ENCODE measurements around the gene SLC30A4.

SLC30A4 gene

DNA sequence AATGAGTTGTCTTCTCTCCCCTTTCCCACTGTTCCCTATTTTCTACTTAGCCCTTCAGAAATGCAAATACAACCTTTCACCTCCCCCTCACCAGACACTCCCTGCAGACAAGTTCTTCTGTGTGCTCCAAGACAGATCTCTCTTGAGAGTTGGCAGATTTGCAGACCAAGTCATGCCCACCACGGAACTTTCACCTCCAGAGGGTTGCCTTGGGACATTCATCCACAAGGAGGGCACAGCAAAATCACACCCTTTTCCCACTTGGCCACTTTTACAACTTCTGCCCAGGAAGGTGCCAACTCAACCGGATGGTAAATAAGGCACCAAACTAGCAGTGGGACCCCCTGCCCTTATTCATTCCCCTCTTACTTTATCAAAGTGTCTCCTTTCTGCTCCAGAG, 53.5 kb downstream of the SLC30A4 start:
- Histone ChIP-seq H3K36me3 (ENCODE audit: insufficient read depth, low read length) (no peaks in the 10 kb centered on the region), H3K4me3 (ENCODE audit: low read length) (no peak overlapping the region), H3K4me2 (ENCODE audit: low read length) (no peak overlapping the region), H3K9ac (ENCODE audit: low read depth, low read length) (no peak overlapping the region), H3K4me1 (ENCODE audit: control insufficient read depth, insufficient read depth, low read length) (no peaks in the 10 kb centered on the region), H3K9me3 (replicated peaks; ENCODE audit: low read length) (no peaks in the 10 kb centered on the region), H3K27me3 (ENCODE audit: control insufficient read depth, insufficient read depth, low read length) (peaks cover 17% of the 10 kb centered on the region)

- no peak overlapping the region for H3K9ac ChIP-seq (ENCODE audit: low read depth, low read length)
- H3K4me3 ChIP-seq (ENCODE audit: low read length), result no peak overlapping the region
- no peaks in the 10 kb centered on the region for H3K9me3 ChIP-seq (replicated peaks; ENCODE audit: low read length)
- no peak overlapping the region for H3K4me2 ChIP-seq (ENCODE audit: low read length)
- no peaks in the 10 kb centered on the region for H3K36me3 ChIP-seq (ENCODE audit: insufficient read depth, low read length)
- H3K27me3 ChIP-seq (ENCODE audit: control insufficient read depth, insufficient read depth, low read length), result peaks cover 17% of the 10 kb centered on the region
- H3K4me1 ChIP-seq (ENCODE audit: control insufficient read depth, insufficient read depth, low read length), result no peaks in the 10 kb centered on the region
Measured at GRCh38 chr15:45468294-45468693, 54.3 kb downstream of the SLC30A4 start.

DNA sequence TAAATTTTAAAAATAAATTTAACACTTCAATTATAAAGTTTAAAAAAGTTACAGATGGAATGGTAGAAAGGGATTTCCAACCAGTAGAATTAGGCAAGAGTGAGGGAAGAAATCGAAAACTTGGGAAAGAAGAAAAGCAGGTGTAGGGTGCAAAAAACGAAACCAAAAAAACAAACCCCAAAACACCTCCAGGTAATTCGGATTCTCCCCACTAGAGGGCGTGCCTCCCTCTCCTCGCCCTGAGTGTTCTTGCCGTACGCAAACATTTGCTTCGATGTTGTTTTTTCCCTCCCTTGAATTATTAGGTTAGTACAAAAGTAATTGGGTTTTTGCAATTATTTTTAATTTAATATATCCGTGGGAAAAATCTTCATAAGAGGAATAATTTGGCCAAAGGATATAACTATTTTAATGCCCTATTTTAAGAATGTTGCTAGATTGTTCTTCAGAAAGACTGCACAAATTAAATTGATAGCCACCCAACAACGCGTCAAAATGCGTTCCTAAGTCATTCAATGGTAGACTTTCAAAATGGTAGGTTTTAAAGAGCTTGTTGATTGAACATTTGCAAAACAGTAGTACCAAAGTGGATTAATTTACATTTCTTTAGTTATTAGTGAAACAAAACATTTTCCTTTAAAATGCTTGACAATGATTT, 63.7 kb downstream of the SLC30A4 start:
- Histone ChIP-seq H3K4me3 (ENCODE audit: low read length) (peak overlapping the region; percentile 71), H3K9me3 (replicated peaks; ENCODE audit: low read length) (no peaks in the 10 kb centered on the region), H3K9ac (ENCODE audit: low read depth, low read length) (peak overlapping the region; percentile 83), H3K36me3 (ENCODE audit: insufficient read depth, low read length) (no peaks in the 10 kb centered on the region), H3K27me3 (ENCODE audit: control insufficient read depth, insufficient read depth, low read length) (no peaks in the 10 kb centered on the region), H3K4me2 (ENCODE audit: low read length) (peak overlapping the region; percentile 99), H3K4me1 (ENCODE audit: control insufficient read depth, insufficient read depth, low read length) (peaks cover 26% of the 10 kb centered on the region)

GRCh38 chr15:45457641-45458539, 64.7 kb downstream of the SLC30A4 start:
- peaks cover 26% of the 10 kb centered on the region for H3K4me1 ChIP-seq (ENCODE audit: control insufficient read depth, insufficient read depth, low read length)
- peak overlapping the region; percentile 71 for H3K4me3 ChIP-seq (ENCODE audit: low read length)
- H3K9ac ChIP-seq (ENCODE audit: low read depth, low read length), result peak overlapping the region; percentile 83
- H3K36me3 ChIP-seq (ENCODE audit: insufficient read depth, low read length), result no peaks in the 10 kb centered on the region
- peak overlapping the region; percentile 99 for H3K4me2 ChIP-seq (ENCODE audit: low read length)
- H3K9me3 ChIP-seq (replicated peaks; ENCODE audit: low read length), result no peaks in the 10 kb centered on the region
- no peaks in the 10 kb centered on the region for H3K27me3 ChIP-seq (ENCODE audit: control insufficient read depth, insufficient read depth, low read length)

GRCh38 chr15:45457220-45457619, 65.3 kb downstream of the SLC30A4 start:
- peak overlapping the region; percentile 61 for H3K9ac ChIP-seq (ENCODE audit: low read depth, low read length)
- H3K9me3 ChIP-seq (replicated peaks; ENCODE audit: low read length), result no peaks in the 10 kb centered on the region
- no peaks in the 10 kb centered on the region for H3K36me3 ChIP-seq (ENCODE audit: insufficient read depth, low read length)
- no peaks in the 10 kb centered on the region for H3K27me3 ChIP-seq (ENCODE audit: control insufficient read depth, insufficient read depth, low read length)
- H3K4me2 ChIP-seq (ENCODE audit: low read length), result peak overlapping the region; percentile 23
- H3K4me3 ChIP-seq (ENCODE audit: low read length), result no peak overlapping the region
- H3K4me1 ChIP-seq (ENCODE audit: control insufficient read depth, insufficient read depth, low read length), result peaks cover 26% of the 10 kb centered on the region

GRCh38 chr15:45456212-45457106, 66.1 kb downstream of the SLC30A4 start:
- H3K4me3 ChIP-seq (ENCODE audit: low read length), result no peak overlapping the region
- peak overlapping the region; percentile 61 for H3K9ac ChIP-seq (ENCODE audit: low read depth, low read length)
- peaks cover 26% of the 10 kb centered on the region for H3K4me1 ChIP-seq (ENCODE audit: control insufficient read depth, insufficient read depth, low read length)
- peak overlapping the region; percentile 23 for H3K4me2 ChIP-seq (ENCODE audit: low read length)
- H3K27me3 ChIP-seq (ENCODE audit: control insufficient read depth, insufficient read depth, low read length), result no peaks in the 10 kb centered on the region
- no peaks in the 10 kb centered on the region for H3K9me3 ChIP-seq (replicated peaks; ENCODE audit: low read length)
- no peaks in the 10 kb centered on the region for H3K36me3 ChIP-seq (ENCODE audit: insufficient read depth, low read length)

DNA sequence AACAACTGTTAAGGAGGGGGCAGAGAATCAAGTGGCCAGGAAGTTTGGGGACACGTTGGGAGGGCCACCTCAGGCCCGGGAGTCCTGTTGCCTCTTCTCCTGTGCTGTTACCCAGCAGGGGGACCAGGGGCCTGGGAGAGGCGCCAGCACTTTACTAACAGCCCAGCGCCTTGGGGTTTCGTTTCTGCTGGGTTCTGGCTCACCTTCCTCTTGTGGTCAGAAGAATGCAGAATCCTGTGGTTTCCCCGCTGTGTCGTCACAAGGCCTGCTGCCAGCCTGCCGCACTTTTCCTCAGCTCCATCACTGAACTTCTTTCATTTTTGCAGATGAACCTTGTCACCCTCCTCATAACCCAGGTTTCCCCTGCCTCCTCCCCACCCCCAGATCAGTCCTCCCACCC, 67.7 kb downstream of the SLC30A4 start:
- Histone ChIP-seq H3K9me3 (replicated peaks; ENCODE audit: low read length) (no peaks in the 10 kb centered on the region), H3K4me2 (ENCODE audit: low read length) (peak overlapping the region; percentile 72), H3K4me3 (ENCODE audit: low read length) (peak overlapping the region; percentile 29), H3K9ac (ENCODE audit: low read depth, low read length) (peak overlapping the region; percentile 54), H3K27me3 (ENCODE audit: control insufficient read depth, insufficient read depth, low read length) (no peaks in the 10 kb centered on the region), H3K4me1 (ENCODE audit: control insufficient read depth, insufficient read depth, low read length) (peaks cover 26% of the 10 kb centered on the region), H3K36me3 (ENCODE audit: insufficient read depth, low read length) (no peaks in the 10 kb centered on the region)

DNA sequence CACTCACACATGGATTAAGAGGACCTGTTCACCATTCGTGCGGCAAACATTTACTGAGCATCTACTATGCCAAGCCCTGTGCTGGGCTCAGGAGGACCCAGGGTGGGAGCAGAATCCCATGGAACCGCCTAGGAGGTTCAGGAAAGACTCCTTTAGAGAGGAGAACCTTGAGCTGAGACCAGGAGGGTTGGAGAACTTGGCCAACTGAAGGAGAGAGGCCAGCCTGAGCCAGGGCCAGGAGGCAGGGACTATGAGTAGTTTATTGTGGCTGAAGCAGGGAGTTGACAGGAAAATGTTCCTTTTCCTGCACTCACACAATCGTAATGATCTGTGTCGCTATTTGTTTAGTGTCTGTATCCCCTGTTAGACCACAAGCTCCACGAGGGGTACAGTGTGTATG, 71.3 kb downstream of the SLC30A4 start:
- Histone ChIP-seq H3K36me3 (ENCODE audit: insufficient read depth, low read length) (no peaks in the 10 kb centered on the region), H3K4me3 (ENCODE audit: low read length) (no peak overlapping the region), H3K4me1 (ENCODE audit: control insufficient read depth, insufficient read depth, low read length) (peaks cover 15% of the 10 kb centered on the region), H3K9me3 (replicated peaks; ENCODE audit: low read length) (no peaks in the 10 kb centered on the region), H3K9ac (ENCODE audit: low read depth, low read length) (no peak overlapping the region), H3K4me2 (ENCODE audit: low read length) (no peak overlapping the region), H3K27me3 (ENCODE audit: control insufficient read depth, insufficient read depth, low read length) (peaks cover 3% of the 10 kb centered on the region)

- no peak overlapping the region for H3K4me3 ChIP-seq (ENCODE audit: low read length)
- H3K4me1 ChIP-seq (ENCODE audit: control insufficient read depth, insufficient read depth, low read length), result peaks cover 15% of the 10 kb centered on the region
- no peak overlapping the region for H3K9ac ChIP-seq (ENCODE audit: low read depth, low read length)
- peaks cover 3% of the 10 kb centered on the region for H3K27me3 ChIP-seq (ENCODE audit: control insufficient read depth, insufficient read depth, low read length)
- H3K9me3 ChIP-seq (replicated peaks; ENCODE audit: low read length), result no peaks in the 10 kb centered on the region
- H3K36me3 ChIP-seq (ENCODE audit: insufficient read depth, low read length), result no peaks in the 10 kb centered on the region
- H3K4me2 ChIP-seq (ENCODE audit: low read length), result no peak overlapping the region
Measured at GRCh38 chr15:45449916-45450867, 72.4 kb downstream of the SLC30A4 start.

DNA sequence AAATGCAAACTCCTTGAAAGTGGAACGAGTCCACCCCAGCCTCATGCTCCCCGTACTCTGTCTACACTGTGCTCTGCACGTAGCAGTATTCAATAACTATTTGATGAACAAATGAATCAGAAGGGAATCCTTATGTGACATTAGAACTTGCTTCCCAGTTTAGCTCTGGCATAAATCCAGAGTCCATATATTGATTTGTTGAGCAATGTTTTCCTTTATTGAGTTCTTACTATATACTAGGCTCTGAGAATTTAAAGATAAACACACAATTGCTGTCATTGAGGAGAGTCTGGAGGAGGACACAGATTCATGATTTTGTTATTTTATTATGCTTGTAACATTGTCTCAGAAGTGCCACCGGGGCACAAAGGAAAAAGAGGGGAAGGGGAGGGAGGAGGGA, 73.2 kb downstream of the SLC30A4 start:
- peaks cover 10% of the 10 kb centered on the region for H3K4me1 ChIP-seq (ENCODE audit: control insufficient read depth, insufficient read depth, low read length)
- H3K9ac ChIP-seq (ENCODE audit: low read depth, low read length), result no peak overlapping the region
- no peaks in the 10 kb centered on the region for H3K36me3 ChIP-seq (ENCODE audit: insufficient read depth, low read length)
- H3K9me3 ChIP-seq (replicated peaks; ENCODE audit: low read length), result no peaks in the 10 kb centered on the region
- peaks cover 3% of the 10 kb centered on the region for H3K27me3 ChIP-seq (ENCODE audit: control insufficient read depth, insufficient read depth, low read length)
- no peak overlapping the region for H3K4me3 ChIP-seq (ENCODE audit: low read length)
- H3K4me2 ChIP-seq (ENCODE audit: low read length), result no peak overlapping the region
